ENCODE measurements around the gene TAOK2.

The TAOK2 gene

DNA sequence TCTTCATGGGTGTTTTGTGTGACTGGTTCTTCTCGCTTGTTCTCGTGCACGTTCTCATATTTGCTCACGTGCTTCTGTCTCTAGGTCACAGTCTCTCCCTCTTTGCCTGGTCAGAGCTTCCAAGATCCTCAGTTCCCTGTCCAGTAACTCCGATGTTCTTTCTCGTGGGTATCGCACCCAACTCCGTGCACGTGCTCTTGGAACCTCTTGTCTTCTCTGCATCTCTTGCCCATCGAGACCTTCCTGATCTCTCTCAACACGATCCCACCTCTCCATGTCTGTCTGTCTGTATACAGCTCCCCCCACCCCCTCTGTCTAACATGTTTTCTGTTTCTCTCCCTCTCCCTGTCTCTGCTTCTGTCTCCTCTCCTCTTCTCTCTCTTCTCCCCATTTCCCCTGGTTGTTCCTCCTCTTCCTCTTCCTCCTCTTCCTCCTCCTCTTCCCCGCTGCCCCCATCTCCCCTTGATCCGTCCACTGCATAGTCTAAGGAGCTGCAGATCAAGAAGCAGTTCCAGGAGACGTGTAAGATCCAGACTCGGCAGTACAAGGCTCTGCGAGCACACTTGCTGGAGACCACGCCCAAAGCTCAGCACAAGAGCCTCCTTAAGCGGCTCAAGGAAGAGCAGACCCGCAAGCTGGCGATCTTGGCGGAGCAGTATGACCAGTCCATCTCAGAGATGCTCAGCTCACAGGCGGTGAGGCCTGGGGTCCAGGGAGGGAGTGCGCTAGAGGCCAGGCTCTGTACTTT is 15.6 kb downstream of the TAOK2 start:
- Histone ChIP-seq H3K9me2 (replicated peaks; ENCODE audit: control insufficient read depth, low read length) (no peaks in the 10 kb centered on the region), H3K79me2 (ENCODE audit: control insufficient read depth, low read length) (peaks cover 5% of the 10 kb centered on the region; the same call in 1 of the 2 replicates), H3K4me1 (ENCODE audit: control insufficient read depth, low read length) (peaks cover 10% of the 10 kb centered on the region), H3K27ac (ENCODE audit: low read depth, low read length) (no peak overlapping the region), H3K9me3 (ENCODE audit: control insufficient read depth, insufficient read depth, low read length) (no peaks in the 10 kb centered on the region), H4K20me1 (ENCODE audit: control insufficient read depth, insufficient read depth, low read depth, low read length) (no peaks in the 10 kb centered on the region), H3F3A (ENCODE audit: control insufficient read depth, insufficient read depth) (peaks cover 3% of the 10 kb centered on the region), H3K4me2 (ENCODE audit: low read length) (no peak overlapping the region), H3K27me3 (ENCODE audit: control insufficient read depth, low read length) (no peaks in the 10 kb centered on the region), H3K4me3 (ENCODE audit: low read length) (no peak overlapping the region), H3K36me3 (ENCODE audit: control insufficient read depth, low read length) (peaks cover 95% of the 10 kb centered on the region)
- TF ChIP-seq, protein P1, sequence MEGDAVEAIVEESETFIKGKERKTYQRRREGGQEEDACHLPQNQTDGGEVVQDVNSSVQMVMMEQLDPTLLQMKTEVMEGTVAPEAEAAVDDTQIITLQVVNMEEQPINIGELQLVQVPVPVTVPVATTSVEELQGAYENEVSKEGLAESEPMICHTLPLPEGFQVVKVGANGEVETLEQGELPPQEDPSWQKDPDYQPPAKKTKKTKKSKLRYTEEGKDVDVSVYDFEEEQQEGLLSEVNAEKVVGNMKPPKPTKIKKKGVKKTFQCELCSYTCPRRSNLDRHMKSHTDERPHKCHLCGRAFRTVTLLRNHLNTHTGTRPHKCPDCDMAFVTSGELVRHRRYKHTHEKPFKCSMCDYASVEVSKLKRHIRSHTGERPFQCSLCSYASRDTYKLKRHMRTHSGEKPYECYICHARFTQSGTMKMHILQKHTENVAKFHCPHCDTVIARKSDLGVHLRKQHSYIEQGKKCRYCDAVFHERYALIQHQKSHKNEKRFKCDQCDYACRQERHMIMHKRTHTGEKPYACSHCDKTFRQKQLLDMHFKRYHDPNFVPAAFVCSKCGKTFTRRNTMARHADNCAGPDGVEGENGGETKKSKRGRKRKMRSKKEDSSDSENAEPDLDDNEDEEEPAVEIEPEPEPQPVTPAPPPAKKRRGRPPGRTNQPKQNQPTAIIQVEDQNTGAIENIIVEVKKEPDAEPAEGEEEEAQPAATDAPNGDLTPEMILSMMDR (IDR thresholded peaks at IDR 0.05; ENCODE audit: low read depth, low read length, poor library complexity, severe bottlenecking) = no peak
- no peak for TF ChIP-seq EZH2phosphoT487 (IDR thresholded peaks at IDR 0.05; ENCODE audit: borderline replicate concordance, low read length)

DNA sequence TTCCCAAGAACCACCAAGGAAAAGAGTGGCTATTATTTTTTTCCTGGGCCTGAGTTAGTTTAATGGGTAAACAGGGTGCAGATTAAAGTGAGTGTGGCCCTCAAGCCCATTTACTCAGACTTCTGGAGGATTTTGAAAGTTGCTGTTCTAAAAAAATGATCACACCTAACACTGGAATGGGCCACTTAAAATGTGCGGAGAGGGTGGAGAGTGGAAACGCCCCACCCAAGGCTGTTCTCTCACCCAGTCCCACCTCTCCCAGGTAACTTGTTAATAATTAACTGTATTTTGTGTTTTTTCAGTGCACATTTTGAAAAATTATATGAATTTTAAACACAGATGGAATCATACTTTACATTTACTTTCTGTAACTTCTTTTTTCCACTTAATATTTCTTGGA is 16.4 kb downstream of the TAOK2 start:
- Histone ChIP-seq H3F3A (ENCODE audit: control insufficient read depth, insufficient read depth) (peaks cover 11% of the 10 kb centered on the region), H3K36me3 (ENCODE audit: control insufficient read depth, low read length) (peaks cover 94% of the 10 kb centered on the region), H3K27me3 (ENCODE audit: control insufficient read depth, low read length) (no peaks in the 10 kb centered on the region), H3K9me2 (replicated peaks; ENCODE audit: control insufficient read depth, low read length) (no peaks in the 10 kb centered on the region), H3K4me2 (ENCODE audit: low read length) (no peak overlapping the region), H4K20me1 (ENCODE audit: control insufficient read depth, insufficient read depth, low read depth, low read length) (no peaks in the 10 kb centered on the region), H3K4me1 (ENCODE audit: control insufficient read depth, low read length) (peaks cover 17% of the 10 kb centered on the region), H3K27ac (ENCODE audit: low read depth, low read length) (no peak overlapping the region), H3K4me3 (ENCODE audit: low read length) (no peak overlapping the region), H3K79me2 (ENCODE audit: control insufficient read depth, low read length) (peaks cover 13% of the 10 kb centered on the region), H3K9me3 (ENCODE audit: control insufficient read depth, insufficient read depth, low read length) (no peaks in the 10 kb centered on the region)
- no peak for TF ChIP-seq EZH2phosphoT487 (IDR thresholded peaks at IDR 0.05; ENCODE audit: borderline replicate concordance, low read length)
- TF ChIP-seq, protein P1 (IDR thresholded peaks at IDR 0.05; ENCODE audit: low read depth, low read length, poor library complexity, severe bottlenecking) = no peak

DNA sequence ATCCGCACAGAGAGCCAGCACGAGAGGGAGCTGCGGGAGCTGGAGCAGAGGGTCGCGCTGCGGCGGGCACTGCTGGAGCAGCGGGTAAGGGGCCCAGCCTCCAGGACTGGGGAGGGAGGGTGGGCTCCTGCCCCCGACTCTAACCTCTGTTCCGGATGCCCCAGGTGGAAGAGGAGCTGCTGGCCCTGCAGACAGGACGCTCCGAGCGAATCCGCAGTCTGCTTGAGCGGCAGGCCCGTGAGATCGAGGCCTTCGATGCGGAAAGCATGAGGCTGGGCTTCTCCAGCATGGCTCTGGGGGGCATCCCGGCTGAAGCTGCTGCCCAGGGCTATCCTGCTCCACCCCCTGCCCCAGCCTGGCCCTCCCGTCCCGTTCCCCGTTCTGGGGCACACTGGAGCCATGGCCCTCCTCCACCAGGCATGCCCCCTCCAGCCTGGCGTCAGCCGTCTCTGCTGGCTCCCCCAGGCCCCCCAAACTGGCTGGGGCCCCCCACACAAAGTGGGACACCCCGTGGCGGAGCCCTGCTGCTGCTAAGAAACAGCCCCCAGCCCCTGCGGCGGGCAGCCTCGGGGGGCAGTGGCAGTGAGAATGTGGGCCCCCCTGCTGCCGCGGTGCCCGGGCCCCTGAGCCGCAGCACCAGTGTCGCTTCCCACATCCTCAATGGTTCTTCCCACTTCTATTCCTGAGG is 17.4 kb downstream of the TAOK2 start:
- no peak overlapping the region for H3K4me3 ChIP-seq (ENCODE audit: low read length)
- H3K27me3 ChIP-seq (ENCODE audit: control insufficient read depth, low read length) = no peaks in the 10 kb centered on the region
- H3F3A ChIP-seq (ENCODE audit: control insufficient read depth, insufficient read depth) = peaks cover 14% of the 10 kb centered on the region
- H3K36me3 ChIP-seq (ENCODE audit: control insufficient read depth, low read length) = peaks cover 91% of the 10 kb centered on the region
- H3K4me1 ChIP-seq (ENCODE audit: control insufficient read depth, low read length) = peaks cover 25% of the 10 kb centered on the region
- H3K4me2 ChIP-seq (ENCODE audit: low read length) = no peak overlapping the region
- TF ChIP-seq EZH2phosphoT487 (IDR thresholded peaks at IDR 0.05; ENCODE audit: borderline replicate concordance, low read length) = no peak
- TF ChIP-seq, protein P1 (IDR thresholded peaks at IDR 0.05; ENCODE audit: low read depth, low read length, poor library complexity, severe bottlenecking) = no peak
- H4K20me1 ChIP-seq (ENCODE audit: control insufficient read depth, insufficient read depth, low read depth, low read length) = no peaks in the 10 kb centered on the region
- peaks cover 16% of the 10 kb centered on the region for H3K79me2 ChIP-seq (ENCODE audit: control insufficient read depth, low read length)
- H3K9me2 ChIP-seq (replicated peaks; ENCODE audit: control insufficient read depth, low read length) = no peaks in the 10 kb centered on the region
- no peaks in the 10 kb centered on the region for H3K9me3 ChIP-seq (ENCODE audit: control insufficient read depth, insufficient read depth, low read length)
- no peak overlapping the region for H3K27ac ChIP-seq (ENCODE audit: low read depth, low read length)

All from DOHH2 (cell line).